HG02759 (cell line): ENCODE measurements around the gene TAS2R42.

Experiments used
- ATAC-seq: cut with Tn5 transposase; IDR thresholded peaks from one replicate; pipeline ENCODE4 v1.9.1; 2021; ENCODE audit warnings: mild to moderate bottlenecking, moderate library complexity; ENCODE audit not compliant: unreplicated experiment

Gene TAS2R42, protein sequence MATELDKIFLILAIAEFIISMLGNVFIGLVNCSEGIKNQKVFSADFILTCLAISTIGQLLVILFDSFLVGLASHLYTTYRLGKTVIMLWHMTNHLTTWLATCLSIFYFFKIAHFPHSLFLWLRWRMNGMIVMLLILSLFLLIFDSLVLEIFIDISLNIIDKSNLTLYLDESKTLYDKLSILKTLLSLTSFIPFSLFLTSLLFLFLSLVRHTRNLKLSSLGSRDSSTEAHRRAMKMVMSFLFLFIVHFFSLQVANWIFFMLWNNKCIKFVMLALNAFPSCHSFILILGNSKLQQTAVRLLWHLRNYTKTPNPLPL

GRCh38 chr12:11186837-11187236 lies at the start of gene TAS2R42:
TAS2R42 (minus strand) TSS chr12:11186937; CDS start chr12:11186937, 0 bp downstream.
- no peak for ATAC-seq

- no peak for ATAC-seq
Observed at GRCh38 chr12:11233532-11233931, 46.8 kb upstream of the TAS2R42 start.

- ATAC-seq, result peak; percentile 72
Observed at GRCh38 chr12:11228296-11228879, 41.7 kb upstream of the TAS2R42 start.

GRCh38 chr12:11227373-11227772 lies 40.6 kb upstream of the TAS2R42 start:
- no peak for ATAC-seq

DNA sequence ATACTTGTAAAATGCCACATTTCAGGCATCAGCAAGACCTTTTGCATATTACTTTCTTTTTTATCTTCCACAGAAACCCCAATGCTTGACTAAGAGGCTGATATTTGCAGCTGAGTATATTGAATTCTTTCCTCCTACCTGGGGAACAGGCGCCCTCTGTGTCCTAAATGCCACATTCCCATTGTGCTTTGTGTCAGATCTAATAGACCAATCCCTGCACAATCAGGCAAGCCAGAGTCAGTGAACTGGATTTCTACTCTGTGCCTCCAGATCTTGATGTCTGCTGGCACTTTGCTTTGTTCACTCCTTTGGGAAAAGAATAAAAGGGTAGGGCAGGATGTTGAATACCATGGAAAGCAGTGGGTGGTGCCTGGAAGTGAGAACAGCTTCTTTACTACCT lies 22.4 kb upstream of the TAS2R42 start:
- no peak for ATAC-seq

- ATAC-seq, result no peak
Observed at GRCh38 chr12:11204173-11204572, 17.4 kb upstream of the TAS2R42 start.

DNA sequence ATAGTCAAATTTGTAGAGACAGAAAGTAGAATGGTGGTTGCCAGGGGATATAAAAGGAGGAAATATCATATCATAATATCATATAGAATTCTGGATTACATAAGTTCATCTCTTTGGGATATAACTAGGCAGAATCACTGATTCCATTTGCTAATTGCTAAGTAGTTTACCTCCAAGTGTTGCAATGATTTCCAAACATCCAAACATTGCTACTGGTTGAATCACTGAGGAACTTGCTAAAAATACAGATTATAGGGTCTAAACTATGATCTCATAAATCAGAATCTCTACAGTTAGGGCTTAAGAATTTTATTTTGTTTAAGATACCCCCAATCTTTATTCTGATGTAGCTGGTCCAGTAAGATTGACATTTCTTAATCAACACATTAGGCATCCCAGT lies 16.1 kb upstream of the TAS2R42 start:
- no peak for ATAC-seq

GRCh38 chr12:11183011-11183410 lies 3.7 kb downstream of the TAS2R42 start:
- ATAC-seq, result no peak

DNA sequence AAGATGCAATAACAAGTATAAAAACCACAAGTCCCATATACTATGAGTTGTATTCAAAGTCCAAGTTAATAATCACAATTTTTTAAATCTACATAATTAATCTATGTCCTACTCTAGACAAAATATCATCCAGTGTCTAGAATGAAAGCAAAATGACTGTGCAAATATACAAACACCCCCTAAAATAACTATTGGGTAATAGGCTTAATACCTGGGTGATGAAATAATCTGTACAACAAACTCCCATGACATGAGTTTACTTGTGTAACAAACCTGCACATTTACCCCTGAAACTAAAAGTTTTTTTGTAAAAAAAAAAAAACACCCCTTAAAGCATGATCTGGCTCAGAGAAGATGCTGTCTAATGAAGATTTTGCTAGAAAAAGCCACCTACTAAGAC lies 4.2 kb downstream of the TAS2R42 start:
- ATAC-seq, result no peak

- no peak for ATAC-seq
Observed at GRCh38 chr12:11178250-11178649, 8.5 kb downstream of the TAS2R42 start.

- no peak for ATAC-seq
Observed at GRCh38 chr12:11174022-11174421, 12.7 kb downstream of the TAS2R42 start.

DNA sequence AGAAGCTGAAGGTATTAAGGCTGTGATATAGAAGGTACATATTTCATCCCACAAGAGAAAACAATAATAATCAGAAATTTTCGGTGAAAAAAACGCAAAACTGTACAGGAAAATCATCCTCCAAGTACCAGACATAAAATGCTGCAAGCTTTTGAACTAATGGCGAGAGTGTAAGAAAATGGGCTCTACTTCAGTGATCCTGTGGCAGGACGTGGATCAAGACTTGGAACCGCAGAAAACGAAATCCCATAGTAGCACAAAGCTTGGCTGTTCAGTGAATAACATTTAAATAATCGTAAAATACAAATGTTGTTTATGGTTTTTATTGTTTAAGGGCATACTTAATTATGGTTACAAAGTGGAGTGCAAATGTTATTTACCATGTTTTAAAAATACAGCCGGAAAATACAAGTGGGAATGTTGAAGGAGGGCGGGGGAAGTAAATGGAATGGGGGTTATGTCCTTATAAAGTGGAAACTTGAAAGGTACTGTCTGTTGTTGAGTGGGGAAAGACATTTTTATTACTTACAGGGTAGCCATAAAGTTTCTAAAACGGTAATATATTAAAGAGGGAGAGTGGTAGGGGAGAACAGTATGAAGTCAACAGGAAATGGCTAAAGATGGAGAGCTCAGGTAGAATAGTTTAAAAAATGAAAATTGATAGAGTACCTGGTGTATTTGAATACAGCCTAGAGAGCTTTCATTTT lies 14.6 kb downstream of the TAS2R42 start:
- ATAC-seq, result no peak

- ATAC-seq, result peak; percentile 97
Observed at GRCh38 chr12:11171145-11171968, 15.4 kb downstream of the TAS2R42 start, which contains the start of gene SMIM10L1. SMIM10L1 (plus strand) TSS chr12:11171194; CDS start chr12:11171357, 163 bp downstream.

GRCh38 chr12:11170810-11171144 lies 16.0 kb downstream of the TAS2R42 start:
- ATAC-seq, result no peak

DNA sequence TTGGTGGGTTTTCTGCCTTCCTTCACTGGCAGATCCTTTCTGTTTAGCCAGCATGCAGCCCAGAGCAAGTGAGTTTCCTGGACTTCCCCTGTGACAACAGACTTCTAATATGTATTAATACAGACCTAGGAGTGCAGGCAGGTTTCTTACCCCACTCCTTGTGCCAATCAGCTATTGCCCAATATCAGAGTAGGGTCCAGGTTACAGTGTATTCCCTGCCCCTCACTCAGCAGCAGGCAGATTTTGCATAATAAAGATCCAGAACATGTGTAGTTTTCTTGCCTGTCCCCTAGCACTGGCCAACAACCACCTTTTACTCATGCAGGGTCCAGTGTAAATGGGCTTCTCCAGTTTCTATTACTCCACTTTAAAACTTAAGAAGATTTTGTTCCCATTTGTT lies 20.4 kb downstream of the TAS2R42 start:
- no peak for ATAC-seq

DNA sequence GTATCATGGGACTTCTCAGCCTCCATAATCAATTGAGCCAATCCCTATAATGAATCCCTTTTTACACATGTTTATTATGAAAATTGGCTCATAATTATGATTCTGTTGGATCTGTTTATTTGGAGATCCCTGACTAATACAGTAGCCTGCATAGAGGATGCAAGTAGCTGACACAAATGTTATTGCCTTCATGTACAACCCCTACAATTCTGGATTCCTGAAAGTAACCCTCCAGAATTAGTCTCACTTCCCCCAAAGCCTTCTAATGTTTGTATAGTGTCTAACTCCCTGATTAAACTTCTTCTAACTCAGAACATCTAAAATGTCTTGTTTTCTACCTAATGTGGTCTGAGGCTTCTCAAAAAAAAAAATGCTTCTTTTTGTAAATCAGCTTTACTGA lies 22.4 kb downstream of the TAS2R42 start:
- no peak for ATAC-seq

- ATAC-seq, result no peak
Observed at GRCh38 chr12:11162502-11162901, 24.2 kb downstream of the TAS2R42 start.

DNA sequence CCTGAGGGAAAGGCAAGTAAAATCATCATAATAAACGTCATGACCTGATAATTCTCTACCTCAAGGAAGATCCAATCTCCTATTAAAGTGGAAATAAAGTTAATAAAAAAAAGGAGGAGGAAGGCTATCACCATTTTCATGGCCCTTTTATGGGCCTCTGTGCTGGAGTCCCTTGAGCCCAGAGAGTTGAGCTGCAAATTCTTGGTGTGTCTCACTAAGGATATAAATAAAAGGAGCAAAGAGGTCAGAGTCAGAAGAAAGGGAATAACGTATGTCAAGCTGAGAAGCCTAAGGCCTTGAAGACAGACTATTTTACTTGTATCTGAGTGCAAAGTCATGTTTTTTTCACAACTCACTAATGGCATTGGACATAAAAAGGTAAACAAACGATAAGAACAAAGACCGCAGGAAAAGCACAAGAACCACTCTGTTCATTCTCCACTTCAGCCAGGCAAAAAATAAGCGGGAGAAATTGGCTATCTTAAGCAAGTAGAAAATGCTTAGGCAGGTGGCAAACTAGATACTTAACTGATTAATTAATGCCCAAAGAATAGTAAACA lies 27.8 kb downstream of the TAS2R42 start:
- ATAC-seq, result no peak

DNA sequence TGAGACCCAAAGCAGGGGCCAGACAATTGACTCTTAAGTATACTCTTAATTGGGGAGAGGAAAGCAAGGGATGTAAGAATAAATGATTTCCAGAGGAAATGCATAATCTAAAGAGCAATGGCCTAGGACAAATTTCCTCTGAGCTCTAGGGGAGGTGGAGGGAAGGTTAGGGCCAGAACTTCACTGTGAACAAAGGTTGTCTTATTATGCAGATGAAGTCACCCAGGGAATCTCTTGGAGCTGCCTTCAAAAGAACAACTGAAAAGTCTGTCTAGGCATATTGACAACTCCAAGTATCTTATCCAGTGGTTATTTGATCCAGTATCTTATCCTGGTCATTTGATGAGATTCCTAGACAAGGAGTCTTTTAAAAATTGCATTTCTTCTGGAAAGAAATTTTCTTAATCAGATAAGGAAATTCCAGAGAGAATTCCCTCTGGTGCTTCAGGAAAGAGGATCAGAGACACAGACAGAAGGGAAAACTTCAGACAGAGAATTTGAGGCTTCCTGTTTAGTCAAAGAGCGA lies 32.3 kb downstream of the TAS2R42 start:
- ATAC-seq, result no peak

DNA sequence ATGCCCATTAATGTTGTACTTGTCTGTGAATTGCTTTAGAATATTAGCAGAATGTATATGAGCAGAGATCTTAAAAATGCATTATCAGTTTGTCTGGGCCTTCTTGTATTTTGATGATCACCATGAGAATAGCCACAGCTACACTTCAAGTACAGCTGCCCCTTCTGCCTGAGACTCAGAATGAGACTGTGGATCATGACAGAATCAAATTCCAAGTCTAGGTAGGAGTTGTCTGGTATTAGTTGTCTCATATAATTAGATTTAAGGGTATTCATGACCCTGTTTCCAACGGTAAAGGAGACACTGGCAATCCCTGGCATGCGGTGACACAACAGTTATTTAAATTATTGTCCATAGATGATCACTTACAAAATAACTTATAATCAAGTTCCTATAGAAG lies 34.0 kb downstream of the TAS2R42 start:
- no peak for ATAC-seq

DNA sequence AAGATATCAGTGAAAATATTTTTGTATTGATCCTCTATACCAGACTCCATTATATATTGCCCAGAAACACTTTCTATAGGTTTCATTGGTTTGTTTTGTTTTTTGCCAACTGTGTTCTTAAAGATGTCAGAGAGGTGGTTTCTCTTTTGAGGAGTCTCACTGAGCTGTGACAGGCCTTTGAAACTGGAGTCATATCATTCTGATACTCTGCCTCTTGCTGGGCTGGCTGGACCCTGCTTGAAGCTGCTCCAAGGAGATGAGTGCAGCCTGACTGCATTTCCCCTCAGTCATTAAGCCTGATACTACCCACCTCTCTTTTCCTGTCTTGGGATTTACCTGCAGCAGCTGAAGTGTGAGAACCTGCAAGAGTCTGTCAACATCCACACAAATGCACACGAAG lies 35.9 kb downstream of the TAS2R42 start:
- ATAC-seq, result peak; percentile 61
